HFF-Myc (cell line): Measurements from ENCODE around the gene RPS26.
"Not testable (repeated sequence)": the region's sequence is repeated elsewhere in the genome, so short reads cannot be mapped to it uniquely, and the experiment has no call there.

Source experiments
- DNase-seq: peaks from one replicate; pipeline ENCODE4 v3.0.0-alpha.2; 2011; ENCODE audit warnings: low read depth; ENCODE audit errors: extremely low read depth
- H3K4me3 ChIP-seq: replicated peaks from 2 replicates; pipeline ENCODE4 v1.5.1; 2011; ENCODE audit warnings: low read depth, mild to moderate bottlenecking, control low read depth, low read length
- CTCF ChIP-seq: IDR thresholded peaks from 2 replicates; pipeline ENCODE4 v1.5.1; 2012; ENCODE audit warnings: mild to moderate bottlenecking, low read depth, low read length, control low read depth; ENCODE audit errors: missing control alignments

RPS26 gene

GRCh38 chr12:56040151-56040550 is 1.6 kb upstream of the RPS26 start:
- no peak for DNase-seq
- H3K4me3 ChIP-seq = no peak overlapping the region

GRCh38 chr12:56040963-56041551 is 661 bp upstream of the RPS26 start:
- TF ChIP-seq CTCF = no peak
- DNase-seq = no peak
- peak overlapping the region; percentile 41 for H3K4me3 ChIP-seq

More at GRCh38 chr12:56040151-56040550, 1.6 kb upstream of the RPS26 start:
- TF ChIP-seq CTCF = no peak

- H3K4me3 ChIP-seq = peak overlapping the region; percentile 95
- DNase-seq = not testable (repeated sequence)
Measured at GRCh38 chr12:56042430-56042813, 704 bp downstream of the RPS26 start.

GRCh38 chr12:56042843-56043242 is 1.1 kb downstream of the RPS26 start:
- no peak for TF ChIP-seq CTCF
- DNase-seq = no peak
- peak overlapping the region; percentile 95 for H3K4me3 ChIP-seq

GRCh38 chr12:56046027-56046780 is 4.5 kb downstream of the RPS26 start:
- TF ChIP-seq CTCF = no peak
- H3K4me3 ChIP-seq = no peak overlapping the region
- no peak for DNase-seq

GRCh38 chr12:56053407-56053893 is 11.7 kb downstream of the RPS26 start:
- TF ChIP-seq CTCF = no peak
- no peak for DNase-seq
- no peak overlapping the region for H3K4me3 ChIP-seq

GRCh38 chr12:56059964-56060363 is 18.2 kb downstream of the RPS26 start:
- not testable (repeated sequence) for DNase-seq, H3K4me3 ChIP-seq
